Stimulated activated CD4-positive, alpha-beta T cell treated with anti-CD3 and anti-CD28 coated beads, Interleukin-15, amount 100 ng/mL, for 48 hours (primary cell): ENCODE results near the gene ALDH1L2.
"Not testable (repeated sequence)": the region's sequence is repeated elsewhere in the genome, so short reads cannot be mapped to it uniquely, and the experiment has no call there.

Experiments
- DNase-seq, 2 donors: peaks; one replicate each; pipeline ENCODE4 v3.0.0-alpha.2; 2020; ENCODE audit warnings: low read depth in 2 of 2

ALDH1L2 gene

DNA sequence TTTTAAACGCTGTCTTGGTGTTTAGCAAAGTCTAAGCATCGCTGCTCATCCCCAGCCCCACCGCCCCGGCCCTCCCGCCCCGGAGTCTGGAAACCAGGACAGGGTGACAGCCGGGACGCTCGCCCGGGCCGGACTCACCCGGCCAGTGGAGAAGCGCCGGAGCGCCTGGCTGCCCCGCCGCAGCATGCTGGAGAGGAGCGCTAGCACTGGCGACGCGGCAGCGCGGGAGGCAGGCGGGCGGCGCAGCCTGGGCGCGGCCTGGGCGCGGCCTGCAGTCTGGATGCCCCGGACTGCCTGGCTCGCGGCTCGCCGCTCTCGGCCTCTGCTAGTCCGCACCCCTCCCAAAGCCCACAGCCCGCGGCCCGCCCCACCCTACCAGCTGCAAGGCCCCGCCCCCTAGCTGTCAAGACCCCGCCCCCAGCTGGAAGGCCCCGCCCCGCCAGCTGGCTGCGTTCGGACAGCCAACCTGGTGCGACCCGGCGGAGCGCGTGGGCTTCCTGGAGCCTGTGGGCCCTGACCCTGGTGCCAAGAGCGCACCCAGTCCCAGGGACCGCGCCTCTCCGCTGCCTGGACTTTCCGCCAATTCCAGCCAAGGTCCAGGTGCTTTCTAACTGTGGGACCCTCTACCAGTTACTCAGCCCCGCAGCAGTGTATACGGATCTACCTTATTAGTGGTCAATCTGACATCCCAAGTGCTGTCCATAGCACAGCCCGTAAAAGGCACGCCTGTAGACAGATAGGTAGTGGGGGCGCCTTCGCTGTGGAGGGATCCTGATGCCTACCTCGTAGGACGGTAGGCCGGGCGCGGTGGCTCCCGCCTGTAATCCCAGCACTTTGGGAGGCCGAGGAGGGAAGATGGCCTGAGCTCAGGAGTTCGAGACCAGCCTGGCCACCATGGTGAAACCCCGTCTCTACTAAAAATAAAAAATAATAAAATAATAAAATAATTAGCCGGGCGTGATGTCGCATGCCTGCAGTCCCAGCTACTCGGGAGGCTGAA lies at the start of gene ALDH1L2:
Gene ALDH1L2 (minus strand): TSS at position 208 of the 1,000 bp plus-strand sequence. CDS start 22 bp downstream, at position 186.
- peak; percentile 33 to 61 for DNase-seq

DNA sequence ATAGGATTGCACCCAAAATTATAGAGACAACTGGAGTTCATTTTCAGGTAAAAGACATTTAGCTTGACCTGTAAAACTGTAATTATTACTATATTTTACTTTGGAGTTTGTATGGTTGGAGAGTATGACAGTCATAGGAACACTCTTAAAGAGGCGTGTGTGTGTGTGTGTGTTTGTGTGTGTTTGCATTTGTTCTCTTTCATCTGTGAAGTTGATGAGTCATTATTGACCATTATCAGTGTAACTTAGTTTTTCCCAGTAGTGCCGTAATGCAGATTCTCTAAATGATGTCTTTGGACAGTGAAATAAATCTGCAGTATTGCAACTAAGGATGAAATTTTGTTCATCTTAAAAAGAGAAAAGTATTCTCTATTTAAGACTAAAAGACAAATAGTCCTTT lies 36.3 kb upstream of the ALDH1L2 start:
- no peak for DNase-seq

DNA sequence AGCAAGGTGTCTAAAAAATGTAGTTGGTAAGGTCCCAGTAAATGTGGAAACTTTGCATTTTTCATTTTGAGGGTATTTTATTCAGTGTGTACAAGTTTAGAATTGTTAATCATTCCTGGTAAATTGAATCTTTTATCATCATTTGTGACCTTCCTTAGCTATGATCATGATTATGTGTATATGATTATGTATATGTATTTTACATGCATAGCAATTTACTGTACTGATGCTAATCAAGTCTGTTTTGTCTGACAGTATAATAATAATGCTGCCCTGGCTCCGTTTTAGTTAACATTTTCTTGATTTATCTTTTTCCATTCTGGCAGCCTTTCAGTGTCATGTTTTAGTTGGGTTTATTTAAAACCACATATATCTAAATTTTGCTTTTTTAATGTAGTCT lies 32.7 kb upstream of the ALDH1L2 start:
- no peak for DNase-seq

DNA sequence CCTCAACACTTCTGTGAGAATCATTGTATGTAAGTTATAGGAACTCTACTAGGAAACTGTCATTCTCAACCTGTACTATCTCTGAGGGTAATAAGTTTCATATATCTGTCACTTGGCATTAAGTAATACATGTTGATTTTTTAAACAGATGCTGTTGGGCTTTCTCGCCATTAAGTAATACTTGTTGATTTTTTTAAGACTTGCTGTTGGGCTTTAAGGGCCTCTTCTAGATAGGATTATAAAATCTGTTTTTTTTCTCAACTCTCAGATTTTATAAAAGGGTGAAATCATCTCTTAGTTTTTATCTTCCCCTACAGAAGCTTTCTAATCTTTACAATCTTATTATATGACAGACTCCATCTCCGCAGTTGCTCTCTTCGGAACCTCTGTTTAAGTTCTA lies 28.8 kb upstream of the ALDH1L2 start:
- DNase-seq = no peak

DNA sequence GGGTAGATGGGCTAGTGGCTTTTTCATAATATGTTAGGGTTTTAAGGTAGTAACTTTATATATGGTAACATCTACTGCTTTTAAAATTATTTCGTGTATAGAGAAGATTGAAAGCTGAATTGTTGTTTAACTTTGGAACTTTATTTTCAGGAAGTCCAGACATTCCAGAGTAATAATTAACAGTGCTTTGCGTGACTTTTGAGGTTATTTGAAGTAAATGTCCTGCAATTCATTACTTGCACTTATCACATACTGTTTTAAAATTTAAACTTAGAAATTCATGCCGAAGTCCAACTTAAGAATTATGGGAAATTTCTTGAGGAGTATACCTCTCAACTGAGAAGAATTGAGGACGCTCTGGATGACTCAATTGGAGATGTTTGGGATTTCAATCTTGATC lies 26.6 kb upstream of the ALDH1L2 start:
- no peak for DNase-seq

DNA sequence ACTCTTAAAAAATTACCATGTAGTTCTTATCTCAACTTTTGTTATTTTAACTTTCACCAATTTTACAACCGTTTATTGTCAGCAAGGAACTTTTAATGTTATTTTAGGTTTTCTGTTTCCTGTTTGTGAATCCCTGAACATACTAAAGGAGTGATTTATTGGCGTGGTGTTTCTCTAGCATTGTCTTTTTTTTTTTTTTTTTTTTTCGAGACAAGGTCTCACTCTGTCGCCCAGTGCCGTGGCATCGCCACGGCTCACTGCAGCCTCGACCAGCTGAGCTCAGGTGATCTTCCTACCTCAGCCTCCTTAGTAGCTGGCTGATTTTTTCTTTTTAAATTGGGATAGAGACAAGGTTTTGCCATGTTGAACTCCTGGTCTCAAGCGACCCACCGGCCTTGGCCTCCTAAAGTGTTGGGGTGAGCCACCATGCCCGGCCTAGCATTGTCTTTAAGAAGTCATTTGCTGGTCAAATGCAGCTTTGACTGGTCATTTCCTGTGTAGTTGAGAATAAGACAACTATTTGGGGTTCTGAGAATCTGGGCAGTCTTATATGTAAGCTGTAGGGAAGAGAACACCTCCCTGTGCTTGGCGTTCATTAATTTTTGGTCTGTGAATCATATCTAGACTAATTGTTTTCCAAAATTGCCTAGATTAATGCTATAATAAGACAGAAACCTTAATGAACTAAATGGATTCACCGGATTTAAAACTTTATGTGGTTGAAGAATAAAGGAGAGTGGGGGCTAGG lies 25.4 kb upstream of the ALDH1L2 start:
- no peak for DNase-seq

DNA sequence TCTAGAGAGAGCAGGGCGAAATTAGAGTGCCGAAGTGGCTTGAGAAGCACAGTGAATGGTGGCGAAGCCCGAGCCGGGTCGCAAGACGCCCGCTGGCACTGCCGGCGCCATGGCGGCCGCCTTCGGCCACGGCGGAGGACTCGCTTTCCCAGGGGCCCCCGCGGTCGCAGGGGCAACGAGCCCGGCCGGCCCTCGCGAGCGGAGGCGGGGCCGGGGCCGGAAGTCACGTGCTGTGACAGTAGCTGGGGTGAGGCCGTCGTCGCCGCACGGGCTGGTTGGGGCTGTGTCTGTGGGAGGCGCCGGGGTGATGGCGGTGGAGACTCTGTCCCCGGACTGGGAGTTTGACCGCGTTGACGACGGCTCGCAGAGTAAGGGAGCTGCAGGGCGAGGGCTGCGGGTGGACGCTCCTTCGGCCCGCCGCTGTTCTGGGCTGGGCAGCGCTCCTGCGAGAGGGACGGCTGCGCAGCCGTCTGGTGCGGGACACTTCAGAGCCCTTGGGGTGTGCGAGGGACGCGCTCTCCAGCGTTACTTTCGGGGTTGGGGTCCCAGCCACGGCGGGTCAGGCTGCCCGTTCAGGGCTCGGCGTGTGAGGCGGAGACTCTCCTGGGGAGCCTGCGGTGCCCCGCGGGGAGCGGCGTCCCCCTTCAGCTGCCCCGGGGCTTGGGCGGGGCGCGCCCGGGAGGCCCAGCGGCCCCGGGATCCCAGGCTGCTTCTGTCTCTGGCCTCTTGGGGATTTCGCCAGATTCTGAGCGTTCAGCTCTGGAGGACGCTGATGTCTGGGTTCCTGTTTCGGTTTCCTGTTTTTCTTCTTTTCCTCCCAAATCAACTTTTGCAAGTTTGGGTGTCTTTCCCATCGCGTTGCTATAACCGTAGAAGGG lies 23.5 kb upstream of the ALDH1L2 start, which contains the start of gene WASHC4:
Gene WASHC4 (plus strand): TSS at position 238 of the 878 bp plus-strand sequence. CDS start 70 bp downstream, at position 308.
- peak; percentile 88 to 92 for DNase-seq

DNA sequence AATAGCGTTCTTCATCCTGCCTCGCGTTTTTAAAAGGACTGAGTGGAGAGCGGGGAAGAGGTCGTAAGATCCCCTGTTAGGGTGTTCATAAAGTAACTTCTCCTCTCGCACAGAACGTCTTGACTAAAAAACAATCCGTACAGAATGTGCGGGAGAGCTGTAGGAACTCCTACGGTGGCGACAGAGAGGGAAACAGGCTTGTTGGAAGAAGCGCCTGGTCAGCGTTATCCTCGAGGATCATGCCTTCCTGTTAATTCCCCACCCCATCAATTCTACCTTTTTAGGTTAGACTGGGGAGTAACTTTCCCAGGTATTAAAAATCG lies 22.9 kb upstream of the ALDH1L2 start:
- no peak for DNase-seq

DNA sequence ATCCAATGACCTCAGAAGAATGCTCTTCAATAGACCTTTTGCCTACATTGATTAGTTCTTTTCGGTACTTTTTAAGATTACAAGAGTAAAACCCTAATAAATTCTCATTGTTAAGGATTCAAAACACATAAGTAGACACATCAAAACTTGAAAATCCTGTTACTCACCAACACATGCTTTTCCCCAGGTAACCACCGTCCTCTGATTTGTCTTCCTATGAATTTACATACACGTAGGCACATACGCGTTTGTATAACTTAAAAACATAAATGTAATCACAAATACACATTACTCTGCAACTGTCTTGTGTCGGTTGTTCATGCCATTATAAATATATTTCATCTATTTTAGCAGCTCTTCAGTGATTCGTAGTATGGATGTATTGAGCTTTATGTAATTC lies 22.4 kb upstream of the ALDH1L2 start:
- DNase-seq = no peak

DNA sequence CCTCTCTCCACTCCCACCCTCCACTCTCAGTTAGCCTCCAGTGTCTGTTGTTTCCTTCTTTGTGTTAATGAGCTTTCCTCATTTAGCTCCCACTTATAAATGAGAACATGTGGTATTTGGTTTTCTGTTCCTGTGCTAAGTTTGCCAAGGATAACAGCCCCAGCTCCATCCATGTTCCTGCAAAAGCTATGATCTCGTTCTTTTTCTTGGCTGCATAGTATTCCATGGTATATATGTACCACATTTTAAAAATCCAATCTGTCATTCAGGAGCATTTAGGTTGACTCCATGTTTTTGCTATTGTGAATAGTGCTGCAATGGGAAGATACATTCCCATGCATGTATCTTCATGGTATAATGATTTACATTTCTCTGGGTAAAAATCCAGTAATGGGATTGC lies 20.5 kb upstream of the ALDH1L2 start:
- DNase-seq = no peak

DNA sequence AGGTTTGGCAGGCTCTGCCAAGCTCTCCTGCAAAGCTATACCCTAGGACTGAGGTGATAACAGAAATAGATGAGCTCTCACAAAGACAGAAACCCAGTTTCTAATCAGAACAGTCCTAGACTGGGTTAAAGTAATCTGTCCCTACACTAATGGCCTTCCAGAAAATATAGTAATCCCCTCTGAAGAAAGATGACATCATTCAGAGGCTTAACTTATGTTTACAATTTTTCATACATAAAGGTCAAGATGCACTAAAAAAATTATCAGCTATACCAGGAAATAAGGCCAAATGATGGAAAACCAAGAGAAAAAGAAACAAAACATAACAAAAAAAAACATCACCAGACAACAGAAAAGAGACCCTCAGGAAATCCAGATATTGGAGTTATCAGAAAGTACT lies 18.4 kb upstream of the ALDH1L2 start:
- DNase-seq = no peak

DNA sequence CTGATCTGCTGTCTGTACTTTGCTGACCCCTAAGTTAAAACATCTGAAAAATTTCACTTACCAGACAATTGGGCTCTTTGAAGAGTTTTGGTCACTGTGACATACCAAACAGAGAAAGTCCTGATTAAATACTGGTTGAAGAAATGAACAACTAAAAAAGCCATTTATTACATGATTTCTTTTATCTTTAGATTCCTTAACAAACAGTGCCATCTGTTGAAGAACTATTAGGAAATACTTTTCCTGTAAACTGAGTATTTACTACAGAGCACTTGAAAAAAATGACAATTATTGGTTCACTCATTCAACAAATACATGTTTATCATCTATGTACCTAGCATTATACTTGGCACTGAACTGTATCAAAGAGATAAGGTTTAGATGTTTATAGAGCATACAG lies 16.7 kb upstream of the ALDH1L2 start:
- DNase-seq = no peak

DNA sequence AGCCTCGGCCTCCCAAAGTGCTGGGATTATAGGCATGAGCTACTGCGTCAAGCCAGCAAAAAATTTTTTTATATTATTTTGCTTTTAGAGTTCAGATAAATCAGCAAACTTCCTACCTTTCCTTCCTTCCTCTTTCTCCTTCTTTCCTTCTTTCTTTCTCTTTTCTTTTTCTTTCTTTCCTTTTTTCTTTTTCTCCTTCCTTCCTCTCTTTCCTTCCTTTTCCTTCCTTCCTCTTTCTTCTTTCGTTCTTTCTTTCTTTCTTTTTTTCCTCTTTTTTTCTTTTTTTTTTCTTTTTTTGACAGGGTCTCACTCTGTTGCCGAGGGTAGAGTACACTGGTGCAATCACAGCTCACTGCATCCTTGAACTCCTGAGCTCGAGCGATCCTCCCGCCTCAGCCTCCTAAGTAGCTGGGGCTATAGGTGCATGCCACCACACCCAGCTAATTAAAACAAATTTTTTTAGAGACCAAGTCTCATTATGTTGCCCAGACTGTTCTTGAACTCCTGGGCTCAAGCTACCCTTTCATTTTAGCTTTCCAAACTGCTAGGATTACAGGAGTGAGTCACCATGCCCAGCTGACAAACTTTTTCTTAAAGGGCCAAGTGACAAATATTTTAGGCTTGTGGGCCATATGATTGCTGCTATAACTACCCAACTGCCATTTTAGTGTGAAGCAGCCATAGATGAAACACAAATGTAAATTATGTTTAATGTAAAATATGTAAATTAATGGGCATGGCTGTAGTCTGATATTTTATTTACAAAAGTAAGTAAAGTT lies 16.1 kb upstream of the ALDH1L2 start:
- no peak for DNase-seq

DNA sequence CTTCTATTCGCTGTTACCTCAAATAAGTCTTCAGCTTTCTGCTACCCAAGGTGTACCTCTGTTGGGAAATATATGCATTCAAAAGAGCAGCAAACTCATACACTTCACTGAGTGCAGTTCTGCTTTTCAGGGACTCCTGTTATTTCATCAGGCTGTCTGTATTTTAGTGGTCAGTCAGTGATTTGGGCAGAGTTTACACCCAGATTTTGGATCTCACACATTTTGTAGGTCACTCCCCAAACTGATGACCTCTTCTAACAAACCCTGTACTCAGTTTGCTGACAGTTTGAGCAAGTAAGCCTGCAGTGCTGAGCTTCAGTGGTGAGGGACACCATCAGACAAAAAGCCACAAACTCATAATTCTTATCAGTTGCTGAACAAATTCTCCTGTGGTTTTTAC lies 15.1 kb upstream of the ALDH1L2 start:
- DNase-seq = no peak

DNA sequence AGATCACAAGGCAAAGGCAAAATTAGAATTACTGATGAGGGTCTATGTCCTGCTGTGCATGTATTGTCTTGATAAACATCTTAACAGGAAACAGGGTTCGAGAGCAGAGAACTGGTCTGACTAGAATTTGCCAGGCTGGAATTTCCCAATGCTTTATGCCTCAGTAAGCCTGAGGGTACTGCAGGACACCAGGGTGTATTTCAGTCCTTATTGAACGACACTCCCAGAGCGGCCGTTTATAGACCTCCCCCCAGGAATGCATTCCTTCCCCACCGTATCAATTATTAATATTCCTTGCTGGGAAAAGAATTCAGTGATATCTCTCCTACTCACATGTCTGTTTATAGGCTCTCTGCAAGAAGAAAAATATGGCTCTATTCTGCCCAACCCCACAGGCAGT lies 11.1 kb upstream of the ALDH1L2 start:
- DNase-seq = not testable (repeated sequence)

DNA sequence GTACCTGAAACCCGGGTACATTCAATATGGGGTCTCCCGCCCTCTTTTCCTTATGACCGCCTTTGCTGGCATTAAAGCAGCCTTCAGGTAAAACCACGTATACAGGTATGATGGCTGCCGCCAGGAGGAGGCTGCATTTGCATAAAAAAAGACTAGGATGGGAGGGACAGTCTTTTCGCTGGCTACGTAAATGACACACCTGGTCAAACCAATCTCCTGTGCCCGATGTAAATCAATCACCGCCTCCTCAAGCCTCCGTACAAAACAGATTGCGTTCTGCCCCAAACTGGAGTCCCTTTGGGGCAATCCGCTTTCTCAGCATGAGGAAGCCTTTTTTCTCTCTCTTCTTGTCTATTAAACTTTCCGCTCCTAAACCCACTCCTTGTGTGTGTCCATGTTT lies 8.1 kb upstream of the ALDH1L2 start:
- no peak for DNase-seq

DNA sequence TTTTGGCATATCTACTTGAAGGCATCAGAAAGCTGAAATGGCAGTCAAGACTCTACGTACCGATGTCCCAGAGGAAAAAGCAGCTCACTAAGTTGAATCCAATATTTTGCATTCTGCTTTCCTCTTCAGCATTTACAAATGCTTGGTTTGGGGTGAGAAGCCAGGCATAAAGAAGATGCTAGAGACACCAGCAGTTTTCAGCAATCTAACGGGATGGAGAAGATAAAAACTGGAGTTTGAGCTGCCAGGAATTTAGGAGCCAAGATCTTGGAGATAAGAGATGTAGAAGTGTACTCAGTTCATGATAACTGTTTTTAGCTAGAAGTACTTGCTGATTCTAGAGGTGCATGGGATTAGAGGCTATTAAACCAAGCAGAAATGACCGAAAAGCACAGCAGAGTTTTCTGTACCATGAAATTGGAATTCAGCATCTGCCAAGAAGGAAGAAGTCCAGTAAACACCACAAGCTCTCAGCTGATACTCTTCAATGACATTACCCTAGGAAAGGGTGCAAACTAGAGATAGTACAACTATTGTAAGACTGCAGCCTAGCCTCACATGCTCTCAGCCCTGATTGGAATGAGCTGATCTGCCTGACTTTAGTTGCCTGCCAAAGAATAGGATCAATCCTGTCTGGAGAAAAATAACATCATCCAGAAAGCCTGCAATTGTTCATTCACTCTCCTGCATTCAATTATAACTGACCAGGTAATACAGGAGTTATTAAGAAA lies 7.4 kb upstream of the ALDH1L2 start:
- DNase-seq = no peak

DNA sequence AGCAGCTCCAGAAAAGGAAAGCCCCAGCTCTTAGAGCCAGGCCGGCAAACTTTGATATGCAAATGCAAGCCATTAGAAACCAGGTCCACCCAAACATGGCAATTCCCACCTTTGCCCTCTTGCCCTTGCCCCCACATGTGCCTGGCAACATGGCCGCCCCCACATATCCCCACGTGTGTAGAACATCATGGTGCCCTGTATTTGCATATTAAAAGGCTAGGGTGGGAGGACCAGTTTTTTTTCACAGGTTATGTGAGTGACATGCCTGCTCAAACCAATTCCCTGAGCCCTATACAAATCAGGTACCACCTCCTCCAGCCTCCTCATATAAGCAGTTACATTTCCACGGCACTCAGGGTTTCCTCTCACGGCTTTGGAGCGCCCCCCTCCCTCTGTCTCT lies 6.1 kb upstream of the ALDH1L2 start:
- no peak for DNase-seq

DNA sequence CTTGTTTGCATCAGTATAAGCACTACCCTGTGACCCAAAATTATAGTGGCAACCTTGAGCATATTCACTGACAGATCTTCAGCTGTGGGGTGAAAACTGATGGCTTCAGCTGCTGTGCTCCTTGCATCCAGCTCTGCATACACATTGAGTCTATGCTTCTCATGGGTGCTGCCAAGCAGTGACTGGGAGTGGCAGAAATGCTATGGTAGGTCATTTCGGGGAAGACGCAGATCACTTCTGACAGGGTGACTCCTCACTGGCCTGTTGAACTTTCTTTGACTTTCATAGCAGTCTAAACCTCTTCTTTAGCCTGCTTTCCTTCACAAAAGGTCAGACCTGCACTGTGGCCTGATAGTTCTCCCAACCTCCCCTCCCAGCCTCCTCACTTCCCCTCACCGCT lies 5.6 kb upstream of the ALDH1L2 start:
- no peak for DNase-seq

DNA sequence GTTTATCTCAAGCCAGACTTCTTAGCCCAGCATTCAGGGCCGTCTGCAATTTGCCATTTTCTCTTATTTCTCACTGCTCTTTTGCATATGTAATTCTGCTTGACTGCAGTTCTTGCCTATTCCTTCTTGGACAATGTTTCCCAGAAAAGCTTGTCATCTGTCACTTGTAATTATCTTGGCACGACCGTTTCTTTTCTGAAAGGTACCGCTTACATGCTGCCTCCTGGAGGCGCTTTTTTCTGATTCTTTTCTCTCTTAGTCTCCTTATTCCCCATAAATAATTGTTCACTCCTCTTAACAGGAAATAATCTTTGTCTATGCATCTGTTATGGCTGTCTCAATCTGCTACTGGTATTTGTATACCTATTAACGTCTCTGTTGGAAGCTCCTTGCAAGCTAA lies 1.2 kb upstream of the ALDH1L2 start:
- no peak for DNase-seq
